Kasumi-1 (cell line): Measurements from ENCODE around the gene ATP2A3.

ENCODE experiments used
- DNase-seq, 2 experiments: peaks; one replicate each; lab custom pipeline; 2025; lab: John Stamatoyannopoulos, UW

The ATP2A3 gene

GRCh38 chr17:3891626-3892094 is 72.6 kb downstream of the ATP2A3 start:
- DNase-seq: no peak

DNA sequence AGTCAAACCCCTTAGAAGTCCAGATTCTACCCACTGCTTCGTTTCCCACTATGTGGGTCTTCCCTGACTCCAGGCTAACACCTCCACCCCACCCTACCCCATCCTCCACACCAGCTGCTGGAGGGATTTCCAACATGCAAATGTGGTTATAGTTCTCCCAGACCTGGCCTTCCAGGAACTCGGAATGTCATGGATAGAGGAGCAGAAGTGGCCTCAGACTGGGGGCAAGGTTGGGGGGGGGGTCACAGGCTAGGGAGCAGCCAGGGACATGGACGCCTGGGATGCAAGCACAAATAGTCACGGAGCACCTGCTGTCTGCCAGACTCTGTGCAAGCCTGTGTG is 73.4 kb downstream of the ATP2A3 start:
- no peak for DNase-seq

DNA sequence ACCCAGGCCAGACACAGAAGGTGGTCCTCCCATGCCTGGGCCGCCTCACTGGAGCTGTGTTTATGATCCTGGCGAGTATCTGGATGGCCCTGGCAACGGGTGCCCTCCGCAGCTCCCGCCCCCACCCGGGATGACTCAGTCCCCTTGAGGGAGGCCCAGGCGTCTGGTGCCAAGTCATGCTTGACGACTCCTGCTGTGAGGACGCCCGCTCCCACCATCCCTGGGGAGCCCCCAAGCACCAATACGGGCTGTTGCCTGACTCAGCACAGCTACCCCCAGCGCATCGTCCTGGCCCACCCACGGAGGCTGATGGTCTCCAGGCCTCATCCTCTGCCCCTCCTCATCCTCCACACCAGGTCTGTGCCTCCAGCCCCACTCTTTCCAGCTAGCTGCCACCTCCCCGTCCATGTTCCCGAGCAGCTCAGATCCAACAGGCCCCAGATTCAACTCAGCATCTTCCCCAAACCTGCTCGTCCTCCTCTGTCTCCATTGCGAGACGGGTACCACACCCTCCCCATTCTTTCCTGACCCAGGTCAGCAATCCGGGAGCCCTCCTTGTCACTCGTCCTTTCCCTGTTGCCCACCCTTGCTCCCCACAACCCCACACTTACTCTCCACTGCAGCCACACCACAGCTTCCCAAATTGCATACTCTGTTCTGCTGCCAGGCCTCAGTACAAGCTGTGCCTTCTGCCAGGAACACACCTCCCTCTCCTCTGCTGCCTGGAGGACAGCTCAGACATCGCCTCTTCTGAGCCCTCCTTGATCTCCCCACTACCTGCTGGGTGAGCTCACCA is 74.0 kb downstream of the ATP2A3 start:
- DNase-seq: no peak

DNA sequence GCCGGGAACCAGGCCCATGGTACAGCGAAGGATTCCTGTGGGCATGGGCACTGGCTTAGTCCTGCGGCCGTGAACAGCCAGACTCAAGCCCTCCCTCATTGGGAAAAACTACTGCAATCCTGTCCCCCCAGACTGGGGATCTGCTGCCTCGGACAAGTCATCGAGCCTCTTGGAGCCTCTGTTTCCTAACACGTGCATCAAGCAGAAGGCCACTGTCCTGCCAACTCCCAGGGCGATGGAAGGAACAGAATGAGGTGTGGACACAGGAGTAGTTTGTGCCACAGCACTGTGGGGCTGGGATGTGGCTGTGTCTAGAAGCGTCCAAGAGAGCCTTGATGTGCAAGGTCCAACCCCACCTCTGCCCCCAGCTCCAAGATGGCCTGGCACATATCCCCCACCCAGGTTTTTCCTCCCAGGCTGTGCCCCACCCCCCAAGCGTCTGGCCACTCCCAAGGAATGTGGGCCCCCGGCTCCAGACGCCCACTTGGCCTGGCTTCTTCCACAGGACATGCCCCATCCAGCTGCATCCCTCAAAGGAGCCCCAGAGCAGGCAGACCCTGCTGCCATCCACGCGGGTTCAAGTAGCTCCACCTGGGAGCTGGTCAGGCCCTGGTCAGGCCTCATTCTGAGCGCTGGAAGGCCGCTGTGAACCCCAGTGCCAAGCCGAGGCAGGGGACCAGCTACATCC is 74.8 kb downstream of the ATP2A3 start:
- no peak for DNase-seq

GRCh38 chr17:3888343-3889171 is 75.7 kb downstream of the ATP2A3 start:
- DNase-seq: no peak

DNA sequence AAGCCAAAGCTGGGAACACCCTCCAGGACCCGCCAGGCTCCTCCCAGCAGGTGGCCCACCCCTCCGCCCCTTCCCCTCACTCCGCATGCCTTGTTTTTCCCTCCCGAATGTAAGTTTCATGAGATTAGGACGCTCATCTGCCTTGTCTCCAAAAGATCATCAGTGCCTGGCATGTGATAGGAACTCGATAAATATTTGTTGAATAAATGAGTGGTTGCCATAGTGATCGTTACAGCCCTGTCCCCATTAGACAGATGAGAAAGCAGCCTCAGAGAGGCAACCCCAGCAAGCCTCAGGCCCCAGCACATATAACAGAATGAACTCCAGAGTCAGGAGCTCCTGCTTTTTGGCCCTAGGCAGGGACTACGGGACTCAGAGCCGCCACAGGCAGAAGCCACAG is 76.4 kb downstream of the ATP2A3 start:
- DNase-seq: no peak

GRCh38 chr17:3887394-3887793 is 76.8 kb downstream of the ATP2A3 start:
- DNase-seq: no peak

DNA sequence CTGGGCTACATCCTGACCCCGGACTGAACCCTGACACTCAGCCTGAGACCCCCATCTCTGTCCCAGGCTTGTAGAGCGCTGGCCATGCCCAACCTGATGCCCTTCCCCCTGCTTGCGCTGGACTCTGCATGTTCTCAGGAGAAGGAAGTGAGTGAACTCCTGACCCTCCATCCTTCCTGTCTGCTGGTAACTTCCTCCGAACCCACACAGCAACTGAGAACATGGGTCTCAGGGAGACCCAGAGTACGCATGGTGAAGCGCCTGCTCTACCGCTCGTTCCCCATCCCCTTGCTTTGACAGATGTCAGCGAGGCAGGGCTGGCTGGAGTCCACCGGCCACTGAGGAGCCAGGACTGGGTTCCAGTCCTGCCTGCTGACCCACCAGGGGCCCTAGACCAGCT is 77.5 kb downstream of the ATP2A3 start:
- no peak for DNase-seq

GRCh38 chr17:3885970-3886369 is 78.3 kb downstream of the ATP2A3 start:
- no peak for DNase-seq

DNA sequence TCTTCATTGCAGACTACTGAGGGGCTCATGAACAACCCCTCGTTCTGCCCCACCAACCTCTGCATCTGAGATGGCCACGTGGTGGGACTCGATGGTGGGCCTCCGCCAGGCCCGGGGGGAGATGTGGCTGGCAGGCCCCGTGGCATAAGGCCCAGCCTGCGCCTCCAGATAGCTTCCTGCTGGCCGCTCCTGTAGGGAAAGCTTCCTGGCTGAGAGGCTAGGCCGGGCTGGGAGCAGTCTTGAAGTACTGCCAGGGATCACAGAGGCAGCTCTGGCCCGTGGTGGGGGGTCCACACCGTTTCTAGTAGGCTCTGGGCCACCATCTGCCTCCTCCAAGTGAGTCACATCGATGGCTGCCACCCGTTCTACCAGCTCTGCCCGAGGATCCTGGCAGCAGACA is 79.0 kb downstream of the ATP2A3 start:
- no peak for DNase-seq

- DNase-seq: no peak
Observed at GRCh38 chr17:3884188-3884587, 80.0 kb downstream of the ATP2A3 start.

- no peak for DNase-seq
Observed at GRCh38 chr17:3882276-3882675, 82.0 kb downstream of the ATP2A3 start.

- no peak for DNase-seq
Observed at GRCh38 chr17:3880983-3881382, 83.3 kb downstream of the ATP2A3 start.

DNA sequence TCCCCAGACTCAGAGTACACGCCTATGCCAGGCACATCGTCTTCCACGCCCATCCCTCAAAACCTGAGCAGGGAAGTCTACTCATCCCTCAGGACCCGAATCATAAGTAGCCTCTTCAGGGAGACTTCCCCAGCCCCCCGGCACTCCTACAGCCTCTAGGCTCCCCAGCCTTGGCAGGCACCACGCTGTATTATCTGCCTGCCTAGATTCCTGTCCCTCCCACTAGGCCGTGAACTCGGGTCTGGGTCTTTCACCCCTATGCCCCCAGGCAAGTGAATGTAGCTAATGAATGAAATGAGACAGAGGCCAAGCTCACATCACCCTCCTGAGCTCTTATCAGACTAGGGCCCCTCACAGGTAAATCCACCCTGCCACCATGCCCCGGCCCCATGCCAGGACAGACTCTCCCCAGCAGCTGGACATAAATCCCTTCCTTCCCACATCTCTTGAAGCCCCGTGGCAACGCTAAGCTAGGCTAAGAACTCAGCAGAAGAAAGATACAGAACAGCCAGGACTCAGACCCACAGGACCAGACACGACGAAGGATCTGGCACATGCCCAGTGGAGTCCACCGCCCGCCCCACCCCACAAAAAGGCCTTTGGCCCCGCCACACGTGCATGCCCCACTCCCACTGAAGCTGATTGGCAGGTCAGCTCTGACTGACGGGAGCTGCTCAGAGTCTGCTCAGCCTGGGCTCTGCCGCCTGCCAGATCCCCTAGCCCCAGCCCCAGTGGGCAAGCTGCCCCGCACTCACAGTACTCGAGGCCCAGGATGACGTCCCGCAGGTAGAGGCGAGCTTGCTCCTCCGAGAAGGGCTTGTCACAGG is 84.4 kb downstream of the ATP2A3 start:
- no peak for DNase-seq

DNA sequence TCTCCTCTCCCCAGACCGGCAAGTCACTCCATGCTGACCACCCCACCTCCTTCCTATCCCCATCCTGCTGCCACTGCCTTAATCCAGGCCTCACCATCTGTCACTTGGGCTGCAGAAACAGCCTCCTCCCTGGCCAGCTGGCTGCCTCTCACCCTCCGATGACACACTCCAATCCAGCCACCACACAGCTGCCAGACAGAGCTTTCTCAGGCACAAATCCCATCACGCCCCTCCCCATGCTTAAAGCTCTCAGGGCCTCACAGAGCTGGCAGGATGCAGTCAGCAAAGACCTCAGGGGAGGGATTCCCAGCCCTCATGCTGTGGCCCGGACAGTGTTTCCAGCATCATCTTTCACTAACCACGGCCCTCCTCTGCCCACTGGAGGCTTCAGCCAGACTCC is 85.1 kb downstream of the ATP2A3 start:
- DNase-seq: no peak

DNA sequence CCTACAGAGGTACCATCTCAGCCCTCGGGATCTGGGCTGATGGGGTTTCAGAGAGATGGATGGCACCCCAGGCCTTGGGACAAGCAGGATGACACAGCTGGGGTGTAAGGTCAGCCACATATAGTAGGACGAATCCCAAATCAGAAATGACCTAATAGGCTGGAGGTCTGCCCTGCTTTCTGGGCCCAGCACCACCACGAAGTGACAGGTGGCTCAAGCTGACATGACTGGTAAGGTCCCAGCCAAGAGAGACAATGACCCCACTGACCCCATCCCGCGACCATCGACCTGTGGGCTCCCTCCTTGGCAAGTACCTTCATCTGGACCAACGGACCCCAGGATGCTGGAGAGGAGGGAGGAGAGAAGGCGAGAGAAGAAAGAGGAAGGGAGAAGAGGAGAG is 87.0 kb downstream of the ATP2A3 start:
- DNase-seq: no peak

GRCh38 chr17:3875317-3875716 is 88.9 kb downstream of the ATP2A3 start:
- DNase-seq: no peak
